Activated B cell treated with CpG ODN at 0.5 μM for 24 hours (primary cell): ENCODE data around the gene CBX2. TPM values are rescaled to one million over a fixed set of nuclear protein-coding genes. Genes with fewer than 3 reads are reported as not detected.

Experiments
- ATAC-seq: fragments of 200-7000 bp; cut with Tn5 transposase; one replicate; pipeline ENCODE4 v1.10.0; 2021; ENCODE audit warnings: low read depth, mild to moderate bottlenecking, moderate library complexity
- CTCF ChIA-PET: fragments of 350-600 bp; sonication (Branson Sonifier 250); formaldehyde crosslinking; loops from one replicate; lab custom pipeline; 2021; ENCODE audit warnings: antibody characterized with exemption; lab: Charles Lee
- POLR2A ChIA-PET: fragments of 350-600 bp; sonication (Branson Sonifier 250); formaldehyde crosslinking; loops from one replicate; lab custom pipeline; 2021; ENCODE audit warnings: antibody characterized with exemption; lab: Charles Lee
- DNase-seq: peaks from one replicate; pipeline ENCODE4 v3.0.0; 2022
- H3K27ac Mint-ChIP-seq: one replicate; pipeline ENCODE4 v1.8.0; 2020; ENCODE audit warnings: mixed read lengths
- H3K27me3 Mint-ChIP-seq: one replicate; pipeline ENCODE4 v1.8.0; 2021; ENCODE audit warnings: mixed read lengths
- H3K36me3 Mint-ChIP-seq: one replicate; pipeline ENCODE4 v1.8.0; 2021; ENCODE audit warnings: low read depth, mixed read lengths
- H3K4me1 Mint-ChIP-seq: one replicate; pipeline ENCODE4 v1.8.0; 2021; ENCODE audit warnings: mixed read lengths
- H3K4me3 Mint-ChIP-seq: one replicate; pipeline ENCODE4 v1.8.0; 2020; ENCODE audit warnings: mild to moderate bottlenecking, mixed read lengths
- H3K9me3 Mint-ChIP-seq: one replicate; pipeline ENCODE4 v1.8.0; 2020; ENCODE audit warnings: mixed read lengths
- CTCF ChIP-seq: fragments of 200-600 bp; IDR thresholded peaks from one replicate; pipeline ENCODE4 v1.8.0; 2022; ENCODE audit warnings: antibody characterized with exemption, mild to moderate bottlenecking
- intact Hi-C: fragments of 100-400 bp; cut with micrococcal nuclease; formaldehyde crosslinking; loops from one replicate; pipeline ENCODE4 v1.15.1; 2024
- total RNA-seq: library from RNA; stranded (reverse); gene quantifications from 2 replicates; pipeline ENCODE4 v1.2.3, GENCODE V29; 2022

CBX2 gene
- total RNA-seq, 1 donor from 2014 or later = 0.67 TPM

GRCh38 chr17:79830303-79830702, 52.4 kb downstream of the CBX2 start:
- intact Hi-C loops = no loop called here
- TF ChIP-seq CTCF = no peak
- ATAC-seq = no peak
- H3K36me3 Mint-ChIP-seq = peaks cover 20% of the 10 kb centered on the region
- peaks cover 23% of the 10 kb centered on the region for H3K4me1 Mint-ChIP-seq
- peaks cover 9% of the 10 kb centered on the region for H3K27me3 Mint-ChIP-seq
- H3K4me3 Mint-ChIP-seq = no peak overlapping the region
- H3K9me3 Mint-ChIP-seq = no peaks in the 10 kb centered on the region
- ChIA-PET CTCF (no interaction called here), POLR2A (interaction anchor here (1.1 to 2.2 kb wide), 2 partner anchors 9 to 12 kb away, joined by 3 to 8 read pairs; partner anchors contain the start of gene CBX4)
- no peak overlapping the region for H3K27ac Mint-ChIP-seq
- no peak for DNase-seq

- H3K27ac Mint-ChIP-seq = no peak overlapping the region
- TF ChIP-seq CTCF = no peak
- H3K4me1 Mint-ChIP-seq = peaks cover 26% of the 10 kb centered on the region
- H3K36me3 Mint-ChIP-seq = peaks cover 23% of the 10 kb centered on the region
- ATAC-seq (no peak), DNase-seq (no peak)
- POLR2A ChIA-PET = interaction anchor here (1.1 to 2.2 kb wide), 2 partner anchors 9 to 13 kb away, joined by 3 to 8 read pairs; partner anchors contain the start of gene CBX4
- intact Hi-C loops = no loop called here
- CTCF ChIA-PET = no interaction called here
- H3K4me3 Mint-ChIP-seq = no peak overlapping the region
- H3K27me3 Mint-ChIP-seq = peaks cover 8% of the 10 kb centered on the region
- no peaks in the 10 kb centered on the region for H3K9me3 Mint-ChIP-seq
Observed at GRCh38 chr17:79830763-79831264, 52.9 kb downstream of the CBX2 start.

DNA sequence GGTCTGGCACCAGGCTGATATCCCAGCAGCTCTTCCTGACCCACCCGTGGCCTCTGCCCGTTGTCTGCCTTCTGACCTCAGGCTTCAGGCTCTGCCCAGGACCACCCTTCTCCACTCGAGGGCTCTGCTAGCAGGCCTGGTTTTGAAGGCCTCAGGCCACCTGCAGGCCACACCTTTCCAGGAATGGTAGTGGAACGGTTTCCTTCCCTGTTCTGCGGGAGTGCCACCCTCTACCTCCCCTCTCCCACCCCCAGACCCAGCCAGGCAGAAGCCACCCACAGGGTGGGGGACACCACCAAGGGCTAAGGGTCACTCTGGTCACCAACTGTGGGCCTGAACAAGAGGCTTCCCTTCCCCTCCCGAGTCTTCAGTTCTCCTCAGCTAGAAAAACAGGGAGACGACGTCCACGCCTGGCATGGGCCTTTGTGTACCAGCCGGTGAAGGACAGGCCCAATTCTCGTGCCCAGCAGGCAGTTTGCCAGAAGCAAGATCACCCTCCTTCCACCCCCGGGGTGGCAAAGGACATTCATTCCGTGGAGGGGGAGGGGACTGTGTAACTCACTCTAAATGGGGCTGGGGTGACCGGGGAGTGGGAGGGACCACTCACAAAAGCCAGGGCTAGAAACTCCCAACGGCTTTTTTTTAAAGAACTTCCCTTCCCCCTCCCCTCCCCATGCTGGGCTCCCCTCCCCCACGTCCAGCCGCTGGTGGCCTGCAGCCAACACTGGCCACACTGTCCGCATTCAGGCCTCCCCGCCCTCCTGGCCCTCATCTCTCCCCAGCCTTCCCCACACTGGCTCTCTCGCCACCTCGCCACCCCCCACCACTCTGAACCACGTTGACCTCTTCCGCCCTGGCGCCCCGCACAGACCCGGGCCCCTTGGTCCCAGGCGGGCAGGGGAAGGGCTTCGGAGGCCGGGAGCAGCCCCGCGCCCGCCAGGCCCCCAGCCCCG, 53.6 kb downstream of the CBX2 start:
- Mint-ChIP-seq H3K27me3 (peaks cover 3% of the 10 kb centered on the region), H3K27ac (no peak overlapping the region), H3K36me3 (peaks cover 26% of the 10 kb centered on the region), H3K9me3 (no peaks in the 10 kb centered on the region), H3K4me1 (peaks cover 23% of the 10 kb centered on the region), H3K4me3 (no peak overlapping the region)
- ChIA-PET POLR2A (interaction anchor here (1.1 to 1.7 kb wide), 2 partner anchors 13 to 19 kb away, joined by 3 read pairs; no protein-coding TSS in a partner anchor), CTCF (no interaction called here)
- no peak for TF ChIP-seq CTCF
- DNase-seq (no peak), ATAC-seq (no peak)
- intact Hi-C loops = no loop called here

- ChIA-PET CTCF (no interaction called here), POLR2A (interaction anchor here (0.6 to 1.7 kb wide), 3 partner anchors 10 to 83 kb away, joined by 3 to 7 read pairs (median 3); no protein-coding TSS in a partner anchor)
- Mint-ChIP-seq H3K27me3 (no peaks in the 10 kb centered on the region), H3K9me3 (no peaks in the 10 kb centered on the region), H3K4me3 (no peak overlapping the region), H3K4me1 (peaks cover 30% of the 10 kb centered on the region), H3K27ac (no peak overlapping the region), H3K36me3 (peaks cover 33% of the 10 kb centered on the region)
- intact Hi-C loops = no loop called here
- ATAC-seq (no peak), DNase-seq (no peak)
- no peak for TF ChIP-seq CTCF
Observed at GRCh38 chr17:79832218-79833109, 54.5 kb downstream of the CBX2 start.
